GM18909 (cell line): Measurements from ENCODE around the gene FZD10.

Source experiments
- ATAC-seq: cut with Tn5 transposase; IDR thresholded peaks from one replicate; pipeline ENCODE4 v1.9.1; 2021; ENCODE audit warnings: mild to moderate bottlenecking; ENCODE audit not compliant: unreplicated experiment, poor library complexity

The FZD10 gene

DNA sequence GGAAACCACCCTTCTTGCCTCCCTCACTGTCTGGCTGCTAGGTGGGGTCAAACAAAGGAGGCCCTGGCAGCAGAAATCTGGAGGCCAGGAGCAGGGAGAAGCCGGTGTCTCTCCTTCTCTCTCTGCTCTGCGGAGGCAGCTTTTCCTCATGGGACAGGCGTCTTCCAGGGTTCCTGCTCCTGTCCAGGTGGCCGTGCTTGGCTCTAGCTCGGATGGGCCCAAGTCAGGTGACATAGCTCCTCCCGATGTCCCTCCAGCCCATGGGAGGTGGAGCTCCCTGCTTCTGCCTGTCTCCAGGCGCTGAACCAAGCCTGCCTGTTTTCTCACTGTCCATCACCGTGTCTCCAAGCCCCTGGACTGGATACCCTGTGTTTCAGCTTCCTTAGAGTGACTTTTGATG, 30.5 kb upstream of the FZD10 start:
- no peak for ATAC-seq

DNA sequence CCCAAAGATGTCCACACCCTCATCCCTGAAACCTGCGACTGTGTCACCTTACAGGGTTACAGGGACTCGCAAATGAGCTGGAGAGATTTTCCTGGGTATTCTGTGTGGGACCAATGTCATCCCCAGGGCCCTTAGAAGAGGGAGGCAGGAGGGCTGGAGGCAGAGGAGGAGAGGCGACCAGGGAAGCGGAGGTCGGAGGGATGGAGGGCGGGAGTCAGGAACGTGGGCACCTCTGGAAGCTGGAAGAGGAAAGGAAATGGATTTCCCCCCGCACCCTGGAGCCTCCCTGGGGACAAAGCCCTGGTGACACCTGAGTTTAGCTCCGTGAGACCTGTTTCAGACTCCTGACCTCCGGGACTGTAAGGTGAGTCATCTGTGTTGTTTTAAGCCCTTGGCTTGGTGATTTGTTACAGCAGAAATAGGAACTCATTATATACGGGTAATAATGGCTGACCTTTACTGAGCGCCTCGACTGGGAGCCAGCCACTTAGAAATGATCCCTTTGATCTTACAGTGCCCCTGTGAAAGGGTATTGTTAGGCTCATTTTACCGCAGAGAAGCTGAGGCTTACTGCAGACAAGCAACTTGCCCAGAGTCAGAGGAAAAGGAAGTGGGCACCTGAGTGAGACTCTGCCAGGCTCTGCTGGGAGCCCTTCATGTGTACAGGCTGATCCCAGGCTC, 29.3 kb upstream of the FZD10 start:
- no peak for ATAC-seq

GRCh38 chr12:130133851-130134562, 28.3 kb upstream of the FZD10 start:
- no peak for ATAC-seq

- no peak for ATAC-seq
Observed at GRCh38 chr12:130134563-130134915, 27.7 kb upstream of the FZD10 start.

DNA sequence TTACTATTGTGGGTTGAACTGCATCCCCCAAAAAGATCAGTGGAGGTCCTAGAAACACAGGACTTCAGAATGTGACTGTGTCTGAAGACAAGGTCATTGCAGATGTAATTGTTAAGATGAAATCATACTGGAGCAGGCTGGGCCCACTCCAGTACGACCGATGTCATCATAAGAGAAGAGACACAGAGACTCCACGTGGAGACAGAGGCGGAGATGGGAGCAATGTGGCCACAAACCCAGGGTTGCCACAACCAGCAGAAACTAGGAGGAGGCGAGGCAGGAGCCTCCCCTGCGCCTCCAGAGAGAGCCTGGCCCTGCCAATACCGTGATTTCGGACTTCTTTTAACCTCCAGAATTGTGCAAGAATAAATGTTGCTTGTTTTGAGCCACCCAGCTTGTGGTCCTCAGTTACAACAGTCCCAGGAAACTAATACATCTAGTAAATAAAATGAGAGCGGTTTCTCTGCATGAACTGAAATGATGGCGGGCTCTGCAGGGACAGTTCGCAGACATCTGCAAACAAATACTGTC, 25.7 kb upstream of the FZD10 start:
- no peak for ATAC-seq

- ATAC-seq: no peak
Observed at GRCh38 chr12:130137040-130138018, 24.9 kb upstream of the FZD10 start.

DNA sequence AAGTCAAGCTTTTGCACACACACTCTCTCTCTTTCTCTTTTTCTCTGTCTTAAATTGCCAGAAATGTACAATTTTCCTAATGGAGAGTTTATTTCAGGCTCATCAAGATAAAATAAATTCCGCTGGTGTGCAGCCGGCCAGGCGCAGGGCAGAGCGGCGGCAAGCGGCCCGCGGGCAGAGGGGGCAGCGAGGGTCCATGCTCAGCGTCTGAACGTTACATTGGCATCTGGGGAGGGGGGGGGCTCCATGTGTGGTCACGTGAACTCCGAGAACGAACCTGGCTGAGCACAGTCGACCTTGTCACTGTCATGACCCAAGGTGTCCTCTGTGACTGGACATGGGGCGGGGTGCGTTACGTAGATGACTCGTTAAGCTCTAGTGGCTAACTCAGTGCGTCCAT, 23.8 kb upstream of the FZD10 start:
- no peak for ATAC-seq

- no peak for ATAC-seq
Observed at GRCh38 chr12:130139567-130140421, 22.5 kb upstream of the FZD10 start.

DNA sequence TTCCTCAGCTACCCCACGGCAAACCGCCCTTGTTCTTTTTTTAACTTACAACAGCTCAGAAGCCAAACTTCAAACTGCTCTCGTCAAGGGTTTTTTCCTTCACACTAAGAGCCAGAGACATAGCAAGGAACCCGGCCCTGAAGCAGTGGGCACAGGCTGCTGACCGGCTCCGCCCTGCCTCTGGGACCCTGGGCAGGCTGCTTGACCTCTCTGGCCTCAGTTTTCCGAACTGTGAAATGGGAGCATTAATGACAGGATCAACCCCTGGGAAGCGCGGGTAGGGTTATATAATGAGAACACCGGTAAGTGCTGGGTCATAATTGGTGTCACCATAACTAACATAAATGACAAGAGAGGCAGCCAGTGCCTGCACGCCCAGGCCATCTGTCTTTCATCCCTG, 21.2 kb upstream of the FZD10 start:
- no peak for ATAC-seq

GRCh38 chr12:130141901-130142683, 20.2 kb upstream of the FZD10 start:
- ATAC-seq: no peak

DNA sequence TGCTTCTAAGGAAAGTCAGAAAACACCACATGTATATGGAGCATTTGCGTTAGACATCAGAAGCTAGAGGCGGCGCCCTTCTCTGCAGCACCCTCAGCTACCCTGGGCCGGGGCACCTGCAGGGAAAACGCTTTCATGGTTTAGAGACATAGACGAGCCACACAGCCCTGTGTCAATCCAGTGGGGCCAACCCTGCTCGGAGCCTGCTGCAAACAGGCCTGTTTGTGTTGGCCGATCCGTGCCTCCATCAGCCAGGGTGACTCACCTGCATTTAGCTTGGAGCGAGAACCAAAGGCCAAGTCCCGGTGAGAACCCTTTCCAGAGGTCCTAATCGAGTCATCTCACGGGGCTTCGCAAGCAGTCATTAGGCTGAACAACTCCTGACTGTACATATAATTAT, 19.5 kb upstream of the FZD10 start:
- ATAC-seq: no peak

GRCh38 chr12:130143136-130143535, 19.1 kb upstream of the FZD10 start:
- no peak for ATAC-seq

GRCh38 chr12:130144256-130144655, 18.0 kb upstream of the FZD10 start:
- no peak for ATAC-seq

- ATAC-seq: no peak
Observed at GRCh38 chr12:130145731-130146130, 16.5 kb upstream of the FZD10 start.

DNA sequence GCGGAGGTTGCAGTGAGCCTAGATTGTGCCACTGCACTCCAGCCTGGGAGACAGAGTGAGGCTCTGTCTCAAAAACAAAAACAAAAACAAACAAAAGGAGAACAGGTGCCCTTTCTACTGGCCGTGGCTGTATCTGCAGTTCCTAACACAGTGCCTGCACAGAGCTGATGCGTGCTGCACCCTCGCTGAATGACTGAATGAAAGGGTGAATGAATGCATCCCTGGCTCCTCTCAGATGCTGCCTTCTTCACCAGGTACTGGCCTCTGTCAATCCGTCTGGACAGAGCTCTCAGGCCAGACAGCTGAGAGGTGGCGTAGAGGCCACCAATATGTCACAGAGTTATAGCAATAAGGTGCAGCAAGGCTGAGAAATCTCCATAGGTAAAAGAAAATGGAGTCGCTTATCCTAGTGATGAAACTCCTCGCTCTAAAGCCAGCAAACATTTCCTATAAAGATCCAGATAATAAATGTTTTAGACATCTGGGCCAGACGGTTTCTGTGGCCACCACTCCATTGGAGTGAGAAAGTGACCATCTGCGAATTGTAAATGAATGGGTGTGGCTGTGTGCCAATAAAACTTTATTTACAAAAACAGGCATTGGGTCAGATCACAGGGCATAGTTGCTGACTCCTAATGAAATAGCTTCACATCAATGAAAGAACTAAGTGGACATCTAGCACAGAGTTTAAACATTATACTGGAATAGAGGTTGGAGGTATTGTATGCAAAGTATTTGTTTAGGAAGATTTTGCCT, 15.9 kb upstream of the FZD10 start:
- no peak for ATAC-seq

- no peak for ATAC-seq
Observed at GRCh38 chr12:130147875-130148596, 14.2 kb upstream of the FZD10 start.

DNA sequence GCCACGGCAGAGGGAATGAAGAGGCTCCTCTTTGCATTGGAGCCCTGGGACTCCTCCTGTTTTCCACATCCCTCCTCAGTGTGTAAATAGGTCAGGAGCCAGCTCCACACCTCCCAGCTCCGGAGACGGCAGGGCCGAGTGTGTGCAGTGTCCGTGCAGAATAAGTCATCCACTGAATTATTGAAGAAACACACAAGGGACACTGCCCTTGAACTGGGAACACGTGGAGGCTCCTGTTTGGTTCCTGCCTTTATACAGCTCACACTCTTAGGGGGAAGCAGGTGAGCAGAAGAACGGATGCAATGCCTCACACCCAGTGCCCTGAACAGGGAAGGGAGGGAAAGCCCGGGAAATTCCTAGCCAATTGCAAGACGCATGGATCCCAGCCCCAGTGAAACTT, 10.4 kb upstream of the FZD10 start:
- no peak for ATAC-seq

- ATAC-seq: no peak
Observed at GRCh38 chr12:130152386-130152785, 9.9 kb upstream of the FZD10 start.
